Brain pericyte (primary cell): Measurements from ENCODE around the gene SH2D1B.
"Not testable (repeated sequence)": the region's sequence is repeated elsewhere in the genome, so short reads cannot be mapped to it uniquely, and the experiment has no call there.

Experiments
- DNase-seq: peaks from one replicate; pipeline ENCODE4 v3.0.0-alpha.2; 2012; ENCODE audit warnings: low read depth, low spot score

Gene SH2D1B

GRCh38 chr1:162412002-162412401 lies at the start of gene SH2D1B:
Gene SH2D1B (minus strand): TSS chr1:162412136. CDS start chr1:162412016, 120 bp downstream.
- DNase-seq, result no peak

DNA sequence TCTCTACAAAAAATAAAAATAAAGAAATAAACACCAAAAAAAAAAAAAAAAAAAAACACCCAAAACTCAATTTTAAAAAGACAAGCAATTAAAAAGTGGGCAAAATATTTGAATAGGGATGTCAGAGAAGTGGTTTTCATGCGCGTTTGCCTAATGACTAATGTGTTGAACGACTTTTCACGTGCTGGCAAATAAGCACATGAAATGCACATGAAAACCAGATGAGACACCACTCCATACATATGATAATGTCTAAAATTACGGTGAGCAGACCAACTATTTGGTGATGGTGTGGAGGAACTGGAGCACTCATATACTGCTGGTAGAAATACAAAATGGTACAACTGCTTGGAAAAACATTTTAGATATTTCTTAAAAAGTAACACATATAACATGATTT lies 46.3 kb upstream of the SH2D1B start:
- no peak for DNase-seq

DNA sequence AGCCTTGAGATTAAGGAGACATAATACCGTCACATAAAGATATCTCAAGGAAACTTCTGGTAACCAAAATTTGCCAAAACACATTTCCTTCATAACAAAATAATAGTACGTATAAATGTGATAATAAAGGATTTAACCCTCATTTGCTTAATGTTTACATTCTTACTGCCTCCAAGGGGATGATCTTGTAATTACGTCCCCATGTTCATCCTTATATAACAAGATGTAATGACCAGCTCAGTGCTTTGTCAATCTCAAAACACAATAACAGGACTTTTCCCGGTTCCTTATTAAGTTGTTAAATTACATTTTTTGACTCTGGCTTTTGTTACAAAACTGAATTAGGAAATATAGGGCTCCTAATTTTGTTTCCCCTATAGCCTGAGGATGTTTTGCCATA lies 44.4 kb upstream of the SH2D1B start:
- no peak for DNase-seq

GRCh38 chr1:162454361-162454760 lies 42.4 kb upstream of the SH2D1B start:
- not testable (repeated sequence) for DNase-seq

DNA sequence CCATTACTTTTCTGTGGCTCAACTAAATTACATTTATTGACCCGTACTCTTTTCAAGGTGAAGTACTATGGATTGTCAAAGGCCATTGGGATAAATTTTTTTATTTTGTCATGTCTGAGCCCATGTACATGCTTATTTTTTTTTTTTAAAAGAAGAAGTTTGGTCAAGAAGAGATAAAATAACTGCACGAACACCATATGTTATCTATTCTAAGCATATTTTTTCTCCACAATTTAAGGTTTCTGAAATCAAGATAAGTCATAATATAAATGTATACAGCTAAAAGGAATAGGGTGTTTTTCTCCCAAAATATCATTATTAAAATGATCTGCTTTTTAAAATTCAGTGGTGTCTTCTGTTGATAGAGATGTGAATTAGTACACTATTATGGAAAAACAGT lies 35.0 kb upstream of the SH2D1B start:
- no peak for DNase-seq

DNA sequence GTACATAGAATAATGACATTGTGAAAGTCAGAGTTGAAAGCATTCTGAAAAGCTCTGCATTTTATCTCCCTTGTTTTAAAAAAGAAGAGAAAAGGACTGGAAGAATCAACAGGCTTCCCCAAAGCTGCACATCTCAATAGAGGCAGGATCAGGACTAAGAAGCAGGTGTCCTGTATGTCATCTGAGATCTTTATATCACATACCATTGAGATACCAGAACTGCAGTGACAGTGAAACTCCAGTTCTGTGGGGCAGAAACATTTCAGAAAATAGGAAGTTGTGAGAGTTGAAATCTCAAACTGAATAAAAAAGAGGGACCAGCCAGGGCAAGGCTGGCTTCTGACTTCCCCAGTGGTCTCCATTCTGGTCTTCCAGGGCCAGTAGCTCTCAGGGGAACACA lies 33.0 kb upstream of the SH2D1B start:
- no peak for DNase-seq

GRCh38 chr1:162432977-162433713 lies 21.2 kb upstream of the SH2D1B start:
- not testable (repeated sequence) for DNase-seq

DNA sequence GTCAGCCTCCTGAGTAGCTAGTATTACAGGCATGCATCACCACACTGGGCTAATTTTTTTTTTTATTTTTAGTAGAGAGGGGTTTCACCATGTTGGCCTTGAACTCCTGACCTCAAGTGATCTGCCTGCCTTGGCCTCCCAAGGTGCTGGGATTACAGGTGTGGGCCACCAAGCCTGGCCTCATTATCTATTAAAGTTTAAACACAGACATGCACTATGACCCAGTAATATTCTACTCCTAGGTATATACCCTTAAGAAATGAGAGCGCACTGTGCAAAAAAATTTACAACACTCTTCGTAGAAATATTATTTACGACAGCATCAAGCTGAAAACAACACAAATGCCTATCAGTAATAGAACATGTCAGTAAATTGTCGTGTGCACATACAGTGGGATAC lies 18.6 kb upstream of the SH2D1B start:
- DNase-seq, result no peak

DNA sequence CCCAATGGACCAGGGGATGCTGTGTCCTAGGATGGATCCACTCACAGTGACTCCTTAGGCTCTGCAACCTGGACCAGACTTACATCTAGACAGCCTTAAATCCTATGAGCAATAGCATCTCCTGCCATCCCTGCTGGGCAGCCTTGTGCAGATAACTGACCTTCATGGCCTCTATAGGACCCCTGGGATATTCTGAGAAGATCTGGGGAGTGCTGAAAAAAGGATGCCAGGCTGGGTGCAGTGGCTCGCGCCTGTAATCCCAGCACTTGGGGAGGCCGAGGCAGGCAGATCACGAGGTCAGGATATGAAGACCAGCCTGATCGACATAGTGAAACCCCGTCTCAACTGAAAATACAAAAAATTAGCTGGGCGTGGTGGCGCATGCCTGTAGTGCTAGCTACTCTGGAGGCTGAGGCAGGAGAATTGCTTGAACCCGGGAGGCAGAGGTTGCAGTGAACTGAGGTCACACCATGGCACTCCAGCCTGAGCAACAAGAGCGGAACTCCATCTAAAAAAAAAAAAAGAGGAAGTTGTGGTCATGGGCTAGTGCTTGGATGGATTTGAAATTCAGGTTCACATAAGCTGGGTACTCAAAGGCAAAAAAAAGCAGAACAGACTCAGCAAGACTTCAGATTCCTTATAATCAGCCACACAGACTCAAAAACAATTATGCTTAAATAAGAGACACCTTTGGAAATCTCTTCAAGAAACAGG lies 10.9 kb upstream of the SH2D1B start:
- no peak for DNase-seq

DNA sequence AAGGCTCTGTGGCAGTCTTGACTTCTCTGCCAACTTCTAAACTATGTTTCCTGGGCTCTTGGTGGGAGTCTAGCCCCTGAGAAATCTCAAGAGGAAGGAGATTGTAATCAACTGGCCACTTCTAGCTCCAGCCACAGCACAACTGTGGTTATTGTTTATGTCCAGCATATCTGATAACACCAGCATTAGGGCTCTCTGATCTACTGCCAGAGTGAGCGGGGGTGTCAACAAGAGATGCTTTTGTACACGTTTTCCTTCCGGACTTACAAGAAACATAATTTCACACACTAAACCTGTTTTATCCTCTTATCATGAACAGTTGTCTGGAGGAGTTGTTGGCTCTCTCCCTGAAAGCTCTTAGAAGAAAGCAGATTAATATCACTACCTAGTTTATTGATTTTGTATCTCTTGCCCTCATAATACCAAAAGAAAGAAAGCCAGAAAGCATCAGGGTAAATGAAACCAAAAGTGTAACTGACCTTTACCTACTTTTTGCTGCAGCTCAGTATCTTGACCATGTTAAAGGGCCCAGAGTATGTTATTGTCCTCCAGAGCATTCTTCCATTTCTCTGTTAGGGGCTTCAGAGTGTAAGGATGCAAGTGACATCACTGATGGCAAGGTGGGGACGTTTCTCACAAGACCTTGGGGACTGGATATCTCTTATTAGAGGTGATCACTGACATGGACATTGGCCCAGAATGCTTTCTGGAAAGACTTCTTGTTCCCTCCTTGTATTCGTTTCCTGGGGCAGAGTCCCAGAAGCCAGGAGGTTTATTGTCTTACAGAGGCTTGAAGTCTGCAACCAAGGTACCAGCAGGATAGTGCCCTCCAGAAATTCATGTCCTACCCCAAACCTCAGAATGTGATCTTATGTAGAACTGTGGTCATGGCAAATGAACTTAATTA lies 9.6 kb upstream of the SH2D1B start:
- DNase-seq, result no peak

GRCh38 chr1:162420120-162420519 lies 8.2 kb upstream of the SH2D1B start:
- no peak for DNase-seq

DNA sequence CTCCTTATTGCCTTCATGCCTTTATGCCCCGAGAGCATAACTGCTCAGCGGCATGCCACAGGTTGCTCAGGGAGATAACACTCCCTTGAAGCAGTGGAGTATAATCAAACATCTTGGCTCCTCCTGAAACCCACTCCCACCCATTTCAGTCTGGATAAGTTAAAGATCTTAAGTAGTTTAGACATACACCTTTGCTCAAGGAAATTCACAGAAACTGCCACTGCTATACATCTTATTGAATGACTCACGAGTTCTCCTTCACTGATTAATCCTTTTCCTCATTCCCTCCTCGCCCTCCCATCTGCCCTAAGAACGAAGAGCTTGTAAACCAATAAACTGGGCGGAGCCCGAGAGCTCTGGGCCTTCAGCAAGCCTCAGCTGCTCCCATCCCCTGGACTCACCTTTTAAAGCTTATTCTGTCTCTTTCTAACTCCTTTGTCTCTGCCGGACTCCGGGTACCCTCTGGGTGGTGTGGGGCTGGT lies 7.6 kb upstream of the SH2D1B start:
- not testable (repeated sequence) for DNase-seq

- not testable (repeated sequence) for DNase-seq
These were observed 6.6 kb upstream of the SH2D1B start for GRCh38 chr1:162418584-162418983.

GRCh38 chr1:162417650-162418049 lies 5.7 kb upstream of the SH2D1B start:
- no peak for DNase-seq

DNA sequence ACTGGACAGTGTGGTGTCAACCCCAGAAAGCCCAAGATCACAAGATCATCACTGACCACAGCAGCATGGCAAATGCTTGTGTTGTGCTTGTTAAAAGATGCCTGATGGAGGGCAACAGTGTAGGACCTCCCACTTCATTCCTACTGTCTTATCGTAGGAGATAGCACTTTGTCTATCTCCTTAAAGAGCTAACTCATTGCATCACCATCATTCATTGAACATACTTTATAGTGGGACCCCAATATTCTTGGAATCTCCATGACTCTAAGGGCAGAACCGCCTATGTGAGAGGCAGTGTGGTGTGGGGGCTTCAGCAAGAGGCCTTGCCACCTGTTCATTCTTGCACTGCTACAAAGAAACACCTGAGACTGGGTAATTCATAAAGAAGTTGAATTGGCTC lies 5.0 kb upstream of the SH2D1B start:
- DNase-seq, result no peak

GRCh38 chr1:162416215-162416614 lies 4.3 kb upstream of the SH2D1B start:
- DNase-seq, result no peak

GRCh38 chr1:162407539-162407938 lies 4.4 kb downstream of the SH2D1B start:
- DNase-seq, result no peak

GRCh38 chr1:162406811-162407210 lies 5.1 kb downstream of the SH2D1B start:
- no peak for DNase-seq

GRCh38 chr1:162405800-162406199 lies 6.1 kb downstream of the SH2D1B start:
- no peak for DNase-seq

DNA sequence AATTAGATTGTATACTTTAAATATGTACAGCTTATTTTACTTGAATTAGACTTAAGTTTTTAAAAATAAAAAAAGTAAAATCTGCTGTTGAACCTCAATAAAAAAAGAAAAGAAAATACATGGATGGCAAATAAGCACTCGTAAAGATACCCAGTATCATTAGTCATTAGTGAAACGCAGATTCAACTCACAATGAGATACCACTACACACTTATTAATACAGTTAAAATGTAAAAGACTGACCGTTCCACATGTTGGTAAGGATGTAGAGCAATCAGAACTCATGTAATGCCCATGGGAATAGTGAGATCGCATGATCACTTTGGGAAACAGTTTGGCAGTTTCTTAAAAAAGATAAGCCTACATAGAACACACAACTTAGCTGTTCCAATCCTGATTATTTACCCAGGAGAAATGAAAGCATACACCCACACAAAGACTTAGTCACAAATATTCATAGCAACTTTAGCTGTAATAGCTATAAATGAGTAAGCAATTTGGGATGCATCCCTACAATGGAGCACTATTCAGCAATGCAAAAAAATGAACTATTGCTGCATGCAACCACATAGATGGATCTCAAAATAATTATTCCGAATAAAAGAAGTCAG lies 7.3 kb downstream of the SH2D1B start:
- DNase-seq, result no peak

- DNase-seq, result no peak
These were observed 11.1 kb downstream of the SH2D1B start for GRCh38 chr1:162400790-162401355.
